ENCODE data around the gene SLC16A6. TPM values are rescaled to one million over a fixed set of nuclear protein-coding genes. Genes with fewer than 3 reads are reported as not detected.
A peak's percentile ranks its signal among the peaks of the same experiment; 100 is the strongest.
"Not testable (repeated sequence)": the region's sequence is repeated elsewhere in the genome, so short reads cannot be mapped to it uniquely, and the experiment has no call there.

SLC16A6 gene
- total RNA-seq: 1 to 10 TPM; 2.4 to 9.9 (median 6.5) TPM

DNA sequence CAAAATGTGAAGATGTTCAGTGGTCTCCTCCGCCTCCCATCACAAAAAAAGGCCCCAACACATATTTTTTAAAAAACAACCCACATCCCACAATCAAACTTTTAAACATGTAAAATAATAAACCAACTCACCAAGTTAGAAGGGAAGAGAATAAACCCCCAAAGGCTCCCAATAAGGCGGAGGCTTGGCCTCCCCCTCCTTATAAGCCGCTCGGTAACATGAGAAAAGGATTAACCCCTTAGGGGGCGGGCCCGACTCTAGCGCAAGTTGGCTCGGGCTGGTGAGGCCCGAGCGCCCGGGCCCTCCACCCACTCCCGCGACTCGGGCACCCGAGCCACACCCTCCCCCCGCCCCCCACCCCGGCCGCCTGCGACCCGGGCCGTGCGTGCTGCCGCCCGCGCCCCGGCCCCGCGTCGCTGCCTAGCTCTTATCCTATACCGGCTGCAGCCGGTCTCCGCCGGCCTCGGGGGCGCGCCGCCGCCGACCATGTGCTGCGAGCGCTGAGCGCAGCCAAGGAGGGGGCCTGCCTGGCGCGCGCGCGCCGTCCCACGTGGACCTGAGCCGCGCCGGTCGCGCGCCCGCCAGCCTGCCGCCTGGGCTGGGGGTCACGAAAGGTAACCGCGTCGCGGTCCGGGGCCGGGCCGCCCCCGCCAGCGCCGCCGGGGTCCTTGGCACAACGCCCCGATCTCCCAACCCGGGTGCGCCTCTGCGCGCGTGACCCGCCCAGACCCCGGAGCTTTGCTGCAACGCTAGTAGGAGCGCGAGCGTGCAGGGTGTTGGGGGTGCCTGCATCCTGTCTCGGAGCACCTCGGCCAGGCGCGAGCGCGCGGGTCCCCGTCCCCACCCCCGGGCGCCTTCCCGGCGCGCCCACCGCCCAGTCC lies at the start of gene SLC16A6, which contains the start of gene ARSG:
TSS of gene SLC16A6 (minus strand) at position 173 of the 881 bp plus-strand sequence. CDS start 12,807 bp downstream, outside the sequence.
TSS of gene ARSG (plus strand) at position 541 of the 881 bp plus-strand sequence. CDS start 15,999 bp downstream, outside the sequence.
- Histone ChIP-seq H3K27me3 (peaks cover 0 to 22% (median 8%) of the 10 kb centered on the region in 4 donors), H3K27ac (peak within 1 kb of the TSS; percentile 87 to 97 (median 92)), H3K4me3 (peak within 1 kb of the TSS; percentile 18 to 68 (median 64)), H3K4me1 (peaks cover 19 to 39% (median 29%) of the 10 kb centered on the region in 4 donors), H3K36me3 (no peaks in the 10 kb centered on the region), H3K9me3 (no peaks in the 10 kb centered on the region)
- 0 to 3% methylated on average over 9 to 20 of the region's 96 CpGs for WGBS, 2 donors
- TF ChIP-seq, protein P1, sequence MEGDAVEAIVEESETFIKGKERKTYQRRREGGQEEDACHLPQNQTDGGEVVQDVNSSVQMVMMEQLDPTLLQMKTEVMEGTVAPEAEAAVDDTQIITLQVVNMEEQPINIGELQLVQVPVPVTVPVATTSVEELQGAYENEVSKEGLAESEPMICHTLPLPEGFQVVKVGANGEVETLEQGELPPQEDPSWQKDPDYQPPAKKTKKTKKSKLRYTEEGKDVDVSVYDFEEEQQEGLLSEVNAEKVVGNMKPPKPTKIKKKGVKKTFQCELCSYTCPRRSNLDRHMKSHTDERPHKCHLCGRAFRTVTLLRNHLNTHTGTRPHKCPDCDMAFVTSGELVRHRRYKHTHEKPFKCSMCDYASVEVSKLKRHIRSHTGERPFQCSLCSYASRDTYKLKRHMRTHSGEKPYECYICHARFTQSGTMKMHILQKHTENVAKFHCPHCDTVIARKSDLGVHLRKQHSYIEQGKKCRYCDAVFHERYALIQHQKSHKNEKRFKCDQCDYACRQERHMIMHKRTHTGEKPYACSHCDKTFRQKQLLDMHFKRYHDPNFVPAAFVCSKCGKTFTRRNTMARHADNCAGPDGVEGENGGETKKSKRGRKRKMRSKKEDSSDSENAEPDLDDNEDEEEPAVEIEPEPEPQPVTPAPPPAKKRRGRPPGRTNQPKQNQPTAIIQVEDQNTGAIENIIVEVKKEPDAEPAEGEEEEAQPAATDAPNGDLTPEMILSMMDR (IDR thresholded peaks at IDR 0.05): no peak
- TF ChIP-seq EP300 (IDR thresholded peaks at IDR 0.05) (no peak), POLR2AphosphoS5 (IDR thresholded peaks at IDR 0.05) (no peak), POLR2A (IDR thresholded peaks at IDR 0.05) (no peak)
- DNase-seq: peak; percentile 66 to 97
- peak; percentile 54 to 78 for ATAC-seq (ENCODE audit: low FRiP score in 2 of 2)

DNA sequence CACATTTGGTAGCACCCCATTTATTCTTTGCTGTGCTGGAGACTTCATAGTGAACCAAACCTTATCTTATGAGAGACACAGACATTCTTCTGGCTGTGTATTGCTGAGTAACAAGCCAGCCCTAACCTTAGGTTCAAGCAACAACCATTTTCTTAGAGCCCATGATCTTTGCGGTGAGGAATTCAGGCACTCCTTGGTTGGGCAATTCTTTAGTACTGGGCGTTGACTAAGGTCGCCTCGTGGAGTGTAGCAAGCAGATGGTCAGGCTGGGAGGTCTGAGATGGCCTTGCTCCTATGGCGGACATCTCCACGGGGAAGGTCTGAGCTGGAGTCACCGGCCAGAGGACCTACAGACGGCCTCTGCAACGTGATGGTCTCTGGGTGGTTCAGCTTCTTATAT lies 43.5 kb upstream of the SLC16A6 start:
- peaks cover 0 to 22% (median 5%) of the 10 kb centered on the region in 4 donors for H3K9me3 ChIP-seq
- H3K27ac ChIP-seq: no peak overlapping the region
- TF ChIP-seq POLR2AphosphoS5 (IDR thresholded peaks at IDR 0.05) (no peak), EP300 (IDR thresholded peaks at IDR 0.05) (no peak), POLR2A (IDR thresholded peaks at IDR 0.05) (no peak)
- TF ChIP-seq, protein P1 (IDR thresholded peaks at IDR 0.05): no peak
- H3K27me3 ChIP-seq: no peaks in the 10 kb centered on the region
- WGBS, 2 donors: 91 to 93% methylated on average over 3 to 9 of the region's 9 CpGs
- H3K36me3 ChIP-seq: no peaks in the 10 kb centered on the region
- no peaks in the 10 kb centered on the region for H3K4me1 ChIP-seq
- no peak for DNase-seq
- H3K4me3 ChIP-seq: no peak overlapping the region
- ATAC-seq (ENCODE audit: low FRiP score in 2 of 2): no peak

GRCh38 chr17:68331932-68332331 lies 41.0 kb upstream of the SLC16A6 start:
- not testable (repeated sequence) for H3K27ac ChIP-seq; H3K36me3 ChIP-seq; H3K27me3 ChIP-seq; ATAC-seq (ENCODE audit: low FRiP score in 2 of 2); H3K4me3 ChIP-seq; H3K4me1 ChIP-seq; DNase-seq
- WGBS, 2 donors: 96% methylated on average over 12 of the region's 12 CpGs
- peaks cover 0 to 22% (median 5%) of the 10 kb centered on the region in 4 donors for H3K9me3 ChIP-seq

DNA sequence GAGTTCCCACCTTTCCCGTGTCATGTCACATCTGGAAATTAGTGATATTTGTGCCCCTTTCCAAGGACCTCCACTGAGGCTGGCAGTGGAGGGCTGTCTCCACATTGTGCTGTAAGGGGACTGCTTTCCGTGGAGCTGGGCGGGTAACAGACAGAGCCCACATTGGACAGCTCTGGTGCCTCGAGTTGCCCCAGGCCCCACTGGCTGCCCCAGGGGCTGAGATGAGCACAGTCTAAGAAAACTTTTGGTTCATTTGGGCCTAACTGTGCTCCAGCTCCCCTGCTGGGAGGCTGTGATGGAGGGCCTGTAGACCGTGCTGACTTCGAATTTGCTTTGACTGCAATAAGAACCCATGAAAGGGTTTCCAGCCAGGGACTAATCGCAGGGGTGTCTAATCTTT lies 38.4 kb upstream of the SLC16A6 start:
- DNase-seq (no peak), ATAC-seq (ENCODE audit: low FRiP score in 2 of 2) (no peak)
- Histone ChIP-seq H3K4me1 (no peaks in the 10 kb centered on the region), H3K9me3 (peaks cover 0 to 22% (median 5%) of the 10 kb centered on the region in 4 donors), H3K27me3 (no peaks in the 10 kb centered on the region), H3K27ac (no peak overlapping the region), H3K36me3 (no peaks in the 10 kb centered on the region), H3K4me3 (no peak overlapping the region)
- WGBS, 2 donors: 89 to 96% methylated on average over 7 of the region's 7 CpGs
- TF ChIP-seq POLR2AphosphoS5 (IDR thresholded peaks at IDR 0.05): no peak
- no peak for TF ChIP-seq POLR2A (IDR thresholded peaks at IDR 0.05)
- TF ChIP-seq EP300 (IDR thresholded peaks at IDR 0.05): no peak
- TF ChIP-seq, protein P1 (IDR thresholded peaks at IDR 0.05): no peak

DNA sequence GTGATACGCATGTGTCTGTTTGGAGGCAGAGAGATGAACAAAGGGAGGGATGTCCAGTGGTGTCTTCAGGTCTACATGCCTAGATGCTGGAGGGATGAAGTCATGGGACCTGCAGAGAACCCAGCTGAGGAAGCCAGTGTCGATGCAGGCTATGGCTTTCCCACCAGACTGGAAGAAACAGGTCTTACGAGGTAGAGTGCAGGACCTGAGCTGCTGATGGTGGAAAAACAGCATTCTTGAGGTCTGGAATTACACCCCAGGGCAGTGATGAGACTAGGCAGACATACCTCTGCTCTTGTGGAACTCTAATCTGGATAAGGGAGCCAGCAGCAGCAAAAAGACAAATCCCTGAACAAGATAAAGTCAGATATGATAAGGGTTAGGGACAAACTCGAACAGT lies 37.7 kb upstream of the SLC16A6 start:
- H3K4me1 ChIP-seq: no peaks in the 10 kb centered on the region
- H3K4me3 ChIP-seq: no peak overlapping the region
- TF ChIP-seq, protein P1 (IDR thresholded peaks at IDR 0.05): no peak
- TF ChIP-seq POLR2AphosphoS5 (IDR thresholded peaks at IDR 0.05) (no peak), POLR2A (IDR thresholded peaks at IDR 0.05) (no peak), EP300 (IDR thresholded peaks at IDR 0.05) (no peak)
- no peaks in the 10 kb centered on the region for H3K27me3 ChIP-seq
- DNase-seq (no peak), ATAC-seq (ENCODE audit: low FRiP score in 2 of 2) (no peak)
- no peaks in the 10 kb centered on the region for H3K36me3 ChIP-seq
- H3K9me3 ChIP-seq: peaks cover 0 to 22% (median 5%) of the 10 kb centered on the region in 4 donors
- no peak overlapping the region for H3K27ac ChIP-seq
- WGBS, 2 donors: 74 to 88% methylated on average over 4 of the region's 4 CpGs
